Epithelial cell of esophagus (primary cell): ENCODE measurements around the gene SIRPB2.

Source experiments
- DNase-seq: peaks from one replicate; pipeline ENCODE4 v3.0.0; 2010; ENCODE audit warnings: low read depth
- H3K4me3 ChIP-seq: 2 replicates; pipeline ENCODE4 v1.5.1; 2011; ENCODE audit warnings: mild to moderate bottlenecking, low read length, control low read depth
- CTCF ChIP-seq: IDR thresholded peaks from 2 replicates; pipeline ENCODE4 v1.5.1; 2011; ENCODE audit warnings: low read depth, mild to moderate bottlenecking, low read length, control low read depth, inconsistent platforms; ENCODE audit not compliant: insufficient read depth; ENCODE audit errors: missing control alignments

SIRPB2 gene

DNA sequence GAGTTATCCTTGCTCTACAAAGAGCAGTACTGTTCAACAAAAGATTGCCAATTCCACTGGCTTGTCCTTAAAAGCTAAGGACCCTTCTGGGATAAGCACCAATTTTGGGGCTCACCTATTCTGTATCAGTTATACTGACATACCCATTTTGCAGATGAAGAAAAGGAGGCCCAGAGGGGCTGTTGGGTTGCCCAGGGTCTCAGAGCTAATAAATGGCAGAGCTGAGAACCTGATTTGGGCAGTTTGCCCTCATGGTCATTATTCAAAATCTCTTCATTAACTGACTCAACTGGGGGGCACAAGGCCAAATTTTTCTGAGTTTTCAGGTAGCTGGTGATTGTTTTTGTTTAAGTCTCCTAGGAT lies 55.9 kb downstream of the SIRPB2 start:
- no peak for TF ChIP-seq CTCF
- no peak for DNase-seq
- H3K4me3 ChIP-seq: no peak overlapping the region

DNA sequence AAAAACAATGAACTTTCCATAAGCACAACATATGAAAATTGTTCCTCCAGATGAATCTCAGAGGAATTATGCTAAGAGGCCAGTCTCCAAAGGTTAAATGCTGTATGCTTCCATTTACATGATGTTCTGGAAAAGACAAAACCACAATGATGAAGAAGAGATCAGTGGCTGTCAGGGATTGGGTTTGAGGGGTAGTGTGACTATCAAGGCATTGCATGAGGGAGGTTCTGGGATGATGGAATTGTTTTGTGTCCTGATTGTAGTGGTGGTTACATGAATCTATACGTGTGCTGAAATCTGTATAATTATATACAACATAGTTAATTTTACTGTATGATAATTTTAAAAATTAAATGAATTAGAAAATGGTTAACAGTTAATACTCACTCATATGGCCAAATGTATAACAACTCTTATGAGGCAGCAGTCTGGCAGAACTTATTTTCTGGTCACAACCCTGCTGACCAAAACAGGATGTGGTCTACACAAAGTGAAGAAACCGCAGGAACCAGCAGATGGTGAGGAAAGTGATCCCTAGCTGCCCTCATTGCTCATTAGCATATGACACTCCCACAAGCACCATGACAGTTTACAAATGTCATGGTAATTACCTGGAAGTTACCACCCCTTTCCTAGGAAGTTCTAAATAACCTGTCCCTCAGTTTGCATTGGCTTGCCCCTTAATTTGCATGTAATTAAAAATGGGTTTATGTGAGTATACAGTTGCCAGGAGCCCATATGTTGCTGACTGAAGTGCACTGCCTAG lies 56.5 kb downstream of the SIRPB2 start:
- no peak for TF ChIP-seq CTCF
- H3K4me3 ChIP-seq: no peak overlapping the region
- peak; percentile 70 for DNase-seq

- no peak for TF ChIP-seq CTCF
- no peak for DNase-seq
- no peak overlapping the region for H3K4me3 ChIP-seq
Observed at GRCh38 chr20:1431158-1431557, 60.1 kb downstream of the SIRPB2 start.

DNA sequence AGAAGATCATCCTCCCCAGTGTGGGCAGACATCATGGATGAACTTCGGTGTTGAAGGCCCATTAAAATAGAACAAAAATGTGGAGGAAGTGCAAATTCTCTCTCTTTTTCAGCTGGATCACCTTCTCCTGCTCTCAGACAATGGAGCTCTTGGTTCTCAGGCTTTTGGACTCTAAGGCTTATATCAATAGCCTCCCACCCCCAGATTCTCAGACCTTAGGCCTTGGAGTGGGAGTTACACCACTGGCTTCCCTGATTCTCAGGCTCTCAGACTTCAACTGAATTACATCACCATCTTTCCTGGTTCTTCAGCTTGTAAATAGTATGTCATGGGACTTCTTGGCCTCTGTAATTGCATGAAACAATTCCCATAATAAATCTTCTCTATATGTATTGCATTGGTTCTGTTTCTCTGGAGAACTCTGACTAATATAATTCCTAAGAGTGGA lies 61.2 kb downstream of the SIRPB2 start:
- no peak overlapping the region for H3K4me3 ChIP-seq
- peak; percentile 46 for DNase-seq
- no peak for TF ChIP-seq CTCF

DNA sequence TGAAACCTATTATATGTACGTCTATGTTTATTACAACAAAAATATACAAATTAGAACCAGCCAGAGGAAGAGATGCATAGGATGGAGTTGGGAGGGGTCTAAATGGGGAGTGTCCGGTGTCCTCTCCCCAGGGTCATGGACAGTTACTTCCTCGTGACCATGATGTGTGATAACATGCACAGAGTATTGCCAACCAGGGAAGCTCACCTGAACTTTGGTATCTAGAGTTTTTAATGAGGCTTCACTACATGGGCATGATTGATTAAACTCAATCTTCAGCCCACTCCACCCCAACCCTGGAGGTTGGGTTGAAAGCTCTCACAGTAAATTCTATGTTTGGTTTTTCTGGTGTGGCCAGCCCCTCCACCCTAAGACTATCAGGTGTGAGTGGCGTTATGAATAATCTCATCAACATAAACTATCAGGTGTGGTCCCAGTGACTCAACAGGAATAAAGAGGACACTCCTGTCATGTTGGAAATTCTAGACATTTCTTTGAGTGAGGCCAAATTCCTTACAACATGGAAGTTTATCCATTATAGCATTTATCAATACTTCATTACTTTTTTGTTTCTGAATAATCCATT lies 62.0 kb downstream of the SIRPB2 start:
- no peak overlapping the region for H3K4me3 ChIP-seq
- TF ChIP-seq CTCF: no peak
- DNase-seq: peak; percentile 66

DNA sequence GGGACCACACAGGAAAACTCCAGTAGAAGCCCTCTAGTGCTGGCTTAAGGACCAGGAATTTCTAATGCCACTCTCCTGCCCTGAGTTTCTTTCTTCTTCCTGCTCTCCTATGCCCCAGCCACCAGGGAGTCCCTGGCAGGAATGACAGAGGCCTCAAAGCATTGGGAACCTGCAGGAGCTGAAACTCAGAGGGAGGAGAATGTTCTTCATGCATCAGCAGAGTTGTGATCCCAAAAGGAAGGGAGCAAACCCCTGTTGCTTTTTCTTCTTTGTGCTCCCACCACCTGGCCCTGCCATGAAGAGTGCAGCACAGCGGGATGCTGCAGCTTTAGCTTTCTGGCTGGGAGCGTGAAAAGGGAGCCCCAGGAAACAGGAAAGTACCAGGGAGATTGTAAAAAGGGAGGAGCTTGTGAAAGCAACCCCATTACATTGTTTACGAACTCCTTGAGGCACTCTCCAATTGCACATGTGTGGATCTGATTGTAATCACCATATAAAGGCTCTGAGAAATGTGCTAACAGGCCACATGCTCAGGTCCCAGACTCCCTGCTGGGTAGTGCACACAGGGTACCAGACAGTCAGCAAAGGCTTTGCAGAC lies 63.7 kb downstream of the SIRPB2 start:
- DNase-seq: no peak
- no peak overlapping the region for H3K4me3 ChIP-seq
- TF ChIP-seq CTCF: peak; percentile 3
